ENCODE measurements around the gene MCRIP1. TPM values are rescaled to one million over a fixed set of nuclear protein-coding genes. Genes with fewer than 3 reads are reported as not detected.

The MCRIP1 gene
- total and polyA plus RNA-seq, 9 of the 15 experiments (the other 6 are each of a cell fraction or from before 2014, with no cell fraction given), result 0.39 to 35.8 (median 9.7) TPM

DNA sequence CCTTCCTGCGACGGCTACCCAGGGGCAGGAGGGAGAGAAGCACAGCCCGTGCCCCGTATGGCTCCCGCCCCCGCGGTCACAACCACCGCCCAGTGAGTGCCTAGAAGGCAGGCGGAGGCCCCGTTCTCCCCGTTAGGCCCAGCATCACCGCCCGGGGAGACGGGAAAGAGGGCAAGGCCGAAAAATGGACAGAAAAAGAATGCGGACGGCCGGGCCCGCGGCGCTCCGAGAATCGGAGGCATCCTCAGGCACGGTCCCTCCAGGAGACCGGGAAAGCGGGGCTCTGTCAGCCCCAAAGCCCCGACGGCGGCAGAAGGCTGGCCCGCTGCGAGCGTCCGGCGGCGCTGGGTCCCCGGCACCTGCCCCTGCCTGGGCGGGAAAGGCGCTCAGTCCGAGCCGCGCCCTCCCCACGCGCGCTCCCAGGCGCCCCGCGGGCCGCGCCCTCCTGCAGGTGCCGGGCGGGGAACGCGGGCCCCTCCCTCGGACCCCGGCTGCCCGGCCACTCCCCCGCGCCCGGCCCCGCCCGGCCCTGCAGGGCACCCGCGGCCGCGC lies 407 bp downstream of the MCRIP1 start:
- WGBS (ENCODE audit: insufficient coverage, low coverage, missing lambda C conversion rate), result 2% methylated on average over 28 of the region's 65 CpGs
- Histone ChIP-seq H3K36me3 (ENCODE audit: control insufficient read depth, insufficient read depth, low read length) (no peaks in the 10 kb centered on the region), H3K4me3 (peak overlapping the region; percentile 52), H3K9me1 (ENCODE audit: control insufficient read depth, insufficient read depth, low read length) (no peaks in the 10 kb centered on the region), H3K79me2 (ENCODE audit: control insufficient read depth, insufficient read depth, low read length) (peaks cover 28% of the 10 kb centered on the region; the same call in 2 of the 3 replicates), H3K4me2 (ENCODE audit: insufficient read depth, low read length) (peak overlapping the region; percentile 89), H3K9ac (ENCODE audit: insufficient read depth in 1 of 2, low read depth in 2 of 2, low read length in 2 of 2) (peak overlapping the region; percentile 75 to 96), H3K27ac (ENCODE audit: extremely low read depth, low read depth, low read length) (peak overlapping the region; percentile 76), H3K9me3 (replicated peaks; ENCODE audit: control insufficient read depth, insufficient read depth, low read depth, low read length) (no peaks in the 10 kb centered on the region), H2AFZ (ENCODE audit: low read depth, low read length) (peak overlapping the region; percentile 64), H3K27me3 (ENCODE audit: control insufficient read depth in 2 of 2, insufficient read depth in 2 of 2, low read length in 2 of 2) (no peaks in the 10 kb centered on the region), H3K4me1 (replicated peaks in 1 of 2; ENCODE audit: control insufficient read depth in 2 of 2, insufficient read depth in 2 of 2, low read length in 2 of 2) (peaks cover 25 to 63% of the 10 kb centered on the region in 2 experiments), H4K20me1 (replicated peaks; ENCODE audit: control insufficient read depth, insufficient read depth, low read length) (no peaks in the 10 kb centered on the region)
- POLR2A ChIA-PET, result interaction anchor here (0.6 to 3.6 kb wide), 9 partner anchors 9 to 130 kb away, joined by 3 to 25 read pairs (median 5); partner anchors contain the start of gene MRPL12
- in situ Hi-C loops (cut with MboI), result no loop called here
- CTCF ChIA-PET (ENCODE audit: low intra/inter-chr PET ratio), result no interaction called here
- ATAC-seq, result peak; percentile 77
- peak; percentile 43 to 60 (median 52) for DNase-seq (ENCODE audit: extremely low read depth in 1 of 4, low spot score in 3 of 4)
- intact Hi-C loops (cut with micrococcal nuclease), result no loop called here
- no peak for FAIRE-seq
- no TSS peak for BruUV-seq (replicated peaks)
- TF ChIP-seq RB1 (IDR thresholded peaks at IDR 0.05; ENCODE audit: low read depth) (peak; percentile 92), EGR1 (conservative IDR thresholded peaks at IDR 0.05) (peak; percentile 87), KDM5B (IDR thresholded peaks at IDR 0.05; ENCODE audit: insufficient replicate concordance, low read depth, low read length) (peak; percentile 38), PYGO2 (tag; IDR thresholded peaks at IDR 0.05) (no peak), NEUROD1 (IDR thresholded peaks at IDR 0.05; ENCODE audit: borderline replicate concordance, low read depth, low read length, partially characterized antibody) (no peak), POLR2AphosphoS2 (IDR thresholded peaks at IDR 0.05; ENCODE audit: low read length) (no peak), ASH1L (IDR thresholded peaks at IDR 0.05; ENCODE audit: borderline replicate concordance, low read depth, partially characterized antibody) (no peak), FIP1L1 (IDR thresholded peaks at IDR 0.05; ENCODE audit: low read depth, low read length, poor library complexity, severe bottlenecking) (peak; percentile 58), SIRT6 (IDR thresholded peaks at IDR 0.05; ENCODE audit: low read depth, low read length) (no peak), SAFB (IDR thresholded peaks at IDR 0.05; ENCODE audit: borderline replicate concordance, low read depth, low read length) (peak; percentile 90), RBFOX2 (IDR thresholded peaks at IDR 0.05; ENCODE audit: low read depth, low read length) (peak; percentile 74), PTRF (tag; IDR thresholded peaks at IDR 0.05) (no peak), CREB1 (IDR thresholded peaks at IDR 0.05) (no peak), CREB1 (CRISPR knock-in tag; IDR thresholded peaks at IDR 0.05) (0 out of 2 replicates have a peak, but pooled peaks have one; percentile 2), NR1H2 (CRISPR knock-in tag; IDR thresholded peaks at IDR 0.05) (no peak), HDAC2 (IDR thresholded peaks at IDR 0.05) (no peak), SRSF7 (optimal IDR thresholded peaks at IDR 0.05; ENCODE audit: low read depth, low read length) (no peak)
- TF ChIP-seq, protein P1, sequence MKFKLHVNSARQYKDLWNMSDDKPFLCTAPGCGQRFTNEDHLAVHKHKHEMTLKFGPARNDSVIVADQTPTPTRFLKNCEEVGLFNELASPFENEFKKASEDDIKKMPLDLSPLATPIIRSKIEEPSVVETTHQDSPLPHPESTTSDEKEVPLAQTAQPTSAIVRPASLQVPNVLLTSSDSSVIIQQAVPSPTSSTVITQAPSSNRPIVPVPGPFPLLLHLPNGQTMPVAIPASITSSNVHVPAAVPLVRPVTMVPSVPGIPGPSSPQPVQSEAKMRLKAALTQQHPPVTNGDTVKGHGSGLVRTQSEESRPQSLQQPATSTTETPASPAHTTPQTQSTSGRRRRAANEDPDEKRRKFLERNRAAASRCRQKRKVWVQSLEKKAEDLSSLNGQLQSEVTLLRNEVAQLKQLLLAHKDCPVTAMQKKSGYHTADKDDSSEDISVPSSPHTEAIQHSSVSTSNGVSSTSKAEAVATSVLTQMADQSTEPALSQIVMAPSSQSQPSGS (CRISPR knock-in tag; IDR thresholded peaks at IDR 0.05), result no peak
- TF ChIP-seq, protein P2, sequence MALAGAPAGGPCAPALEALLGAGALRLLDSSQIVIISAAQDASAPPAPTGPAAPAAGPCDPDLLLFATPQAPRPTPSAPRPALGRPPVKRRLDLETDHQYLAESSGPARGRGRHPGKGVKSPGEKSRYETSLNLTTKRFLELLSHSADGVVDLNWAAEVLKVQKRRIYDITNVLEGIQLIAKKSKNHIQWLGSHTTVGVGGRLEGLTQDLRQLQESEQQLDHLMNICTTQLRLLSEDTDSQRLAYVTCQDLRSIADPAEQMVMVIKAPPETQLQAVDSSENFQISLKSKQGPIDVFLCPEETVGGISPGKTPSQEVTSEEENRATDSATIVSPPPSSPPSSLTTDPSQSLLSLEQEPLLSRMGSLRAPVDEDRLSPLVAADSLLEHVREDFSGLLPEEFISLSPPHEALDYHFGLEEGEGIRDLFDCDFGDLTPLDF (CRISPR knock-in tag; IDR thresholded peaks at IDR 0.05), result peak; percentile 42; the same call in 1 of the 2 replicates
- TF ChIP-seq, protein P3, sequence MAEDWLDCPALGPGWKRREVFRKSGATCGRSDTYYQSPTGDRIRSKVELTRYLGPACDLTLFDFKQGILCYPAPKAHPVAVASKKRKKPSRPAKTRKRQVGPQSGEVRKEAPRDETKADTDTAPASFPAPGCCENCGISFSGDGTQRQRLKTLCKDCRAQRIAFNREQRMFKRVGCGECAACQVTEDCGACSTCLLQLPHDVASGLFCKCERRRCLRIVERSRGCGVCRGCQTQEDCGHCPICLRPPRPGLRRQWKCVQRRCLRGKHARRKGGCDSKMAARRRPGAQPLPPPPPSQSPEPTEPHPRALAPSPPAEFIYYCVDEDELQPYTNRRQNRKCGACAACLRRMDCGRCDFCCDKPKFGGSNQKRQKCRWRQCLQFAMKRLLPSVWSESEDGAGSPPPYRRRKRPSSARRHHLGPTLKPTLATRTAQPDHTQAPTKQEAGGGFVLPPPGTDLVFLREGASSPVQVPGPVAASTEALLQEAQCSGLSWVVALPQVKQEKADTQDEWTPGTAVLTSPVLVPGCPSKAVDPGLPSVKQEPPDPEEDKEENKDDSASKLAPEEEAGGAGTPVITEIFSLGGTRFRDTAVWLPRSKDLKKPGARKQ (CRISPR knock-in tag; IDR thresholded peaks at IDR 0.05), result no peak

Measured in K562 (cell line).